ENCODE data around the gene RASA1.

GRCh38 chr5:87361536-87362213 lies 94.0 kb downstream of the RASA1 start:
- TF ChIP-seq EZH2phosphoT487 (IDR thresholded peaks at IDR 0.05; ENCODE audit: borderline replicate concordance, low read length), result no peak
- no peak for TF ChIP-seq CTCF (IDR thresholded peaks at IDR 0.05; ENCODE audit: low read depth, low read length, poor library complexity, severe bottlenecking)

All from DOHH2 (cell line).